A549 treated with GW870086 at 1 μM for 4 hours (cell line): ENCODE results near the gene ASTN2. TPM values are rescaled to one million over a fixed set of nuclear protein-coding genes. Genes with fewer than 3 reads are reported as not detected.

Source experiments
- total RNA-seq: library from RNA; stranded (reverse); fragments of 200-300 nt; extraction: Qiagen RNA extraction; gene quantifications from 5 replicates; pipeline ENCODE4 v1.2.3, GENCODE V29; 2022; ENCODE audit warnings: low read depth

The ASTN2 gene, protein sequence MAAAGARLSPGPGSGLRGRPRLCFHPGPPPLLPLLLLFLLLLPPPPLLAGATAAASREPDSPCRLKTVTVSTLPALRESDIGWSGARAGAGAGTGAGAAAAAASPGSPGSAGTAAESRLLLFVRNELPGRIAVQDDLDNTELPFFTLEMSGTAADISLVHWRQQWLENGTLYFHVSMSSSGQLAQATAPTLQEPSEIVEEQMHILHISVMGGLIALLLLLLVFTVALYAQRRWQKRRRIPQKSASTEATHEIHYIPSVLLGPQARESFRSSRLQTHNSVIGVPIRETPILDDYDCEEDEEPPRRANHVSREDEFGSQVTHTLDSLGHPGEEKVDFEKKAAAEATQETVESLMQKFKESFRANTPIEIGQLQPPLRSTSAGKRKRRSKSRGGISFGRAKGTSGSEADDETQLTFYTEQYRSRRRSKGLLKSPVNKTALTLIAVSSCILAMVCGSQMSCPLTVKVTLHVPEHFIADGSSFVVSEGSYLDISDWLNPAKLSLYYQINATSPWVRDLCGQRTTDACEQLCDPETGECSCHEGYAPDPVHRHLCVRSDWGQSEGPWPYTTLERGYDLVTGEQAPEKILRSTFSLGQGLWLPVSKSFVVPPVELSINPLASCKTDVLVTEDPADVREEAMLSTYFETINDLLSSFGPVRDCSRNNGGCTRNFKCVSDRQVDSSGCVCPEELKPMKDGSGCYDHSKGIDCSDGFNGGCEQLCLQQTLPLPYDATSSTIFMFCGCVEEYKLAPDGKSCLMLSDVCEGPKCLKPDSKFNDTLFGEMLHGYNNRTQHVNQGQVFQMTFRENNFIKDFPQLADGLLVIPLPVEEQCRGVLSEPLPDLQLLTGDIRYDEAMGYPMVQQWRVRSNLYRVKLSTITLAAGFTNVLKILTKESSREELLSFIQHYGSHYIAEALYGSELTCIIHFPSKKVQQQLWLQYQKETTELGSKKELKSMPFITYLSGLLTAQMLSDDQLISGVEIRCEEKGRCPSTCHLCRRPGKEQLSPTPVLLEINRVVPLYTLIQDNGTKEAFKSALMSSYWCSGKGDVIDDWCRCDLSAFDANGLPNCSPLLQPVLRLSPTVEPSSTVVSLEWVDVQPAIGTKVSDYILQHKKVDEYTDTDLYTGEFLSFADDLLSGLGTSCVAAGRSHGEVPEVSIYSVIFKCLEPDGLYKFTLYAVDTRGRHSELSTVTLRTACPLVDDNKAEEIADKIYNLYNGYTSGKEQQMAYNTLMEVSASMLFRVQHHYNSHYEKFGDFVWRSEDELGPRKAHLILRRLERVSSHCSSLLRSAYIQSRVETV (N-terminal part only)
- total RNA-seq: 4.3 to 4.8 TPM (median 4.5 TPM) in 5 replicates

DNA sequence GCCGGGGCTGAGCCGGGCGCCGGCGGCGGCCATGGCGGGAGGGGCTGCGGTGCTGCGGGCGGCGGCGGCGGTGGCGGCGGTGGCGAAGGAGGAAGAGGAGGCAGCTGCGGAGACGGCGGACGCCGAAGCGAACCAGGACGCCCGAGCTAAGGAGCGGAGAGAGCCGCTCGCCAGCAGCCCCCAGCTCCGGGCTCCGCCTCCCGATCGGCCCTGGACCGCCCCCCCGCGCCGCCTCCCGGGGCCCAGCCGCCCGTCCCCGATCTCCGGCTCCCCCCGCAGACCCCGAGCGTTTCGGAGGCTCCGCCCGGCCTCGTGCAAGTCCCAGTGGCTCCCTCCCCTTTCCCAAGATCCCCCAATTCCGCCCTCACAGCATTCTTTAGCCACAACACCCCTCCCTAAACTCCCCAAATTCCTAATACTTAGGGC, at the start of gene ASTN2:
Gene ASTN2, minus strand, starts transcription at position 152 of the 426 bp plus-strand sequence. Its CDS starts 119 bp downstream, at position 33.

DNA sequence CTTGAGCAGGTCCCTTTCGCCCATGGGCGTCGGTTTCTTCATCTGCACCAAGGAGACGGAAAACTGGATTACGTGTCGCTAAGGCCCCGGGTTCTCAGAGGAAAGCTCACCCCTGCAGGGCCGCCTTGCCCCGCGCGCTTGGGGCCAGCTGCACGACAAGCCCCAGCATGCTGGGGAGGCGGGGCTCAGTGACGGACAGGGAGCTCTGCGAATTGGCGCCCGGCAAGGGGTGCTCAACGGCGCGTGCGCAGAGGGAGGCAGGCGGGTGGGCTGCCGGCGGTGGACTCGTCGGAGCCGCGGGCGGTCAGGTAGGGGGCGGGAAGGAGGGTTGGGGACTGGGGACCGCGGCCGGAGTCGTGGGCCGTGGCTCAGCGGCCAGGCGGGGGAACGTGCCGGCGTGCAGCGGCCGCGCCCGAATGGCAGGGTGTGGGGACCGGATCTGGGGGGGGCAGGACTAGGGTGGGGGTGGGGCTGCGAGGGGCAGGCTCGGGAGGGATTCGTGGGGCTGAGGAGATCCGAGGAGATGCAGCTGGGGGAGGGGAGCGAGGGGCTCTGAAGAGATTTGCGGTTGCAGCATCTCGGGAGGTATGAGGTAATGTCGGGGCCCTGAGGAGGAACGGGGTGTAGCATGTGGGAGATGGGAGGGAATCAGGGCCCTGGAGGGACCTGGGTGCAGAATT, 727.6 kb downstream of the ASTN2 start, which contains the start of gene TRIM32:
Gene TRIM32, plus strand, starts transcription at position 232 of the 680 bp plus-strand sequence. CDS start 10,438 bp downstream, outside the sequence.

